Mesenchymal stem cell (in vitro differentiated cells and primary cell): ENCODE data around the gene NTN1.
"Not testable (repeated sequence)": the region's sequence is repeated elsewhere in the genome, so short reads cannot be mapped to it uniquely, and the experiment has no call there.

ENCODE experiments used
- DNase-seq: peaks from one replicate; pipeline ENCODE4 v3.0.0-alpha.2; 2013
- H2AFZ ChIP-seq: one replicate; pipeline ENCODE4 v1.6.1; 2013; ENCODE audit warnings: low read depth, mild to moderate bottlenecking, control low read depth, inconsistent platforms, low read length, moderate library complexity
- H2AK5ac ChIP-seq: 2 replicates; pipeline ENCODE4 v1.6.1; 2013; ENCODE audit warnings: low read length, moderate library complexity, mild to moderate bottlenecking, inconsistent platforms; ENCODE audit not compliant: severe bottlenecking
- H2BK120ac ChIP-seq: one replicate; pipeline ENCODE4 v1.6.1; 2013; ENCODE audit warnings: low read depth, mild to moderate bottlenecking, inconsistent platforms, low read length, moderate library complexity
- H2BK12ac ChIP-seq, 2 experiments: one replicate each; pipeline ENCODE4 v1.6.1; 2013; ENCODE audit warnings: inconsistent platforms in 2 of 2, low read length in 2 of 2, mild to moderate bottlenecking in 2 of 2, moderate library complexity in 2 of 2, control low read depth in 1 of 2
- H2BK15ac ChIP-seq: one replicate; pipeline ENCODE4 v1.6.1; 2013; ENCODE audit warnings: mild to moderate bottlenecking, low read depth, inconsistent platforms; ENCODE audit not compliant: poor library complexity, severe bottlenecking
- H2BK5ac ChIP-seq: 2 replicates; pipeline ENCODE4 v1.6.1; 2013; ENCODE audit warnings: low read depth, mild to moderate bottlenecking, low read length, control low read depth, inconsistent platforms; ENCODE audit not compliant: poor library complexity, severe bottlenecking
- H3K14ac ChIP-seq, 2 experiments: one replicate each; pipeline ENCODE4 v1.6.1; 2013; ENCODE audit warnings: inconsistent platforms in 2 of 2, low read length in 2 of 2, control low read depth in 1 of 2, mild to moderate bottlenecking in 1 of 2, moderate library complexity in 1 of 2
- H3K18ac ChIP-seq, 2 experiments: one replicate each; pipeline ENCODE4 v1.6.1; 2013; ENCODE audit warnings: inconsistent platforms in 2 of 2, low read length in 2 of 2, control low read depth in 1 of 2, low read depth in 1 of 2, mild to moderate bottlenecking in 1 of 2
- H3K23ac ChIP-seq, 2 experiments: one replicate each; pipeline ENCODE4 v1.6.1; 2013; ENCODE audit warnings: inconsistent platforms in 2 of 2, low read length in 2 of 2, mild to moderate bottlenecking in 2 of 2, moderate library complexity in 2 of 2, control low read depth in 1 of 2
- H3K27ac ChIP-seq: 2 replicates; pipeline ENCODE4 v1.5.1; 2013; ENCODE audit warnings: mild to moderate bottlenecking, moderate library complexity, low read length, control low read depth, inconsistent platforms; ENCODE audit not compliant: poor library complexity, severe bottlenecking
- H3K27me3 ChIP-seq, 2 experiments: 2 replicates each; pipeline versions ENCODE4 v1.6.1 to v1.7.0; 2013; ENCODE audit warnings: low read length in 2 of 2, mild to moderate bottlenecking in 2 of 2, moderate library complexity in 2 of 2, control low read depth in 1 of 2, inconsistent platforms in 1 of 2; ENCODE audit not compliant: control insufficient read depth in 1 of 2, insufficient read depth in 1 of 2
- H3K36me3 ChIP-seq, 2 experiments: 2 replicates each; pipeline versions ENCODE4 v1.6.1 to v1.7.0; 2013; ENCODE audit warnings: low read length in 2 of 2, control low read depth in 1 of 2, inconsistent platforms in 1 of 2, low read depth in 1 of 2, mild to moderate bottlenecking in 1 of 2; ENCODE audit not compliant: insufficient read depth in 2 of 2, control insufficient read depth in 1 of 2
- H3K4ac ChIP-seq, 2 experiments: one replicate each; pipeline ENCODE4 v1.6.1; 2013; ENCODE audit warnings: inconsistent platforms in 2 of 2, low read length in 2 of 2, mild to moderate bottlenecking in 2 of 2, moderate library complexity in 2 of 2, control low read depth in 1 of 2, low read depth in 1 of 2
- H3K4me1 ChIP-seq: 2 replicates; pipeline ENCODE4 v1.6.1; 2013; ENCODE audit warnings: low read depth, low read length, control low read depth; ENCODE audit not compliant: control insufficient read depth, insufficient read depth
- H3K4me2 ChIP-seq: 2 replicates; pipeline ENCODE4 v1.6.1; 2013; ENCODE audit warnings: low read length, mild to moderate bottlenecking, inconsistent platforms; ENCODE audit not compliant: poor library complexity, severe bottlenecking
- H3K4me3 ChIP-seq, 2 experiments: 2 replicates each; pipeline versions ENCODE4 v1.5.1 to v1.7.0; 2013; ENCODE audit warnings: low read length in 2 of 2, mild to moderate bottlenecking in 2 of 2, control low read depth in 1 of 2, low read depth in 1 of 2; ENCODE audit not compliant: insufficient read depth in 1 of 2
- H3K79me1 ChIP-seq: replicated peaks from 2 replicates; pipeline ENCODE4 v1.6.1; 2013; ENCODE audit warnings: mild to moderate bottlenecking, control low read depth, low read length, inconsistent platforms; ENCODE audit not compliant: poor library complexity, severe bottlenecking
- H3K9ac ChIP-seq: 2 replicates; pipeline ENCODE4 v1.7.0; 2013; ENCODE audit warnings: mild to moderate bottlenecking, low read length, moderate library complexity
- H3K9me3 ChIP-seq: 2 replicates; pipeline ENCODE4 v1.7.0; 2013; ENCODE audit warnings: mild to moderate bottlenecking, low read length; ENCODE audit not compliant: control insufficient read depth
- H4K8ac ChIP-seq: one replicate; pipeline ENCODE4 v1.6.1; 2013; ENCODE audit warnings: inconsistent platforms, mild to moderate bottlenecking, low read length, moderate library complexity
- H4K91ac ChIP-seq: one replicate; pipeline ENCODE4 v1.6.1; 2013; ENCODE audit warnings: mild to moderate bottlenecking, low read length, inconsistent platforms
- WGBS: methylation state at CpG from one replicate; pipeline ENCODE4 v1.1.7; 2013; ENCODE audit warnings: mixed read lengths; 5-methylcytosine and 5-hydroxymethylcytosine counted together

Gene NTN1

GRCh38 chr17:9256361-9256750, 235.0 kb downstream of the NTN1 start:
- H3K23ac ChIP-seq = no peak overlapping the region
- no peak overlapping the region for H2AK5ac ChIP-seq
- H3K4ac ChIP-seq = no peak overlapping the region
- no peak overlapping the region for H2BK12ac ChIP-seq
- H4K91ac ChIP-seq = no peak overlapping the region
- DNase-seq = no peak
- H2BK15ac ChIP-seq = no peak overlapping the region
- H3K4me2 ChIP-seq = no peak overlapping the region
- no peak overlapping the region for H2BK120ac ChIP-seq
- no peak overlapping the region for H3K27ac ChIP-seq
- H3K9me3 ChIP-seq = no peaks in the 10 kb centered on the region
- no peaks in the 10 kb centered on the region for H3K27me3 ChIP-seq
- H3K9ac ChIP-seq = no peak overlapping the region
- H2AFZ ChIP-seq = no peak overlapping the region
- H3K4me1 ChIP-seq = peaks cover 25% of the 10 kb centered on the region
- H3K36me3 ChIP-seq = no peaks in the 10 kb centered on the region
- H3K18ac ChIP-seq = peak overlapping the region in 1 of 2 experiments; percentile 18
- no peak overlapping the region for H3K4me3 ChIP-seq
- no peak overlapping the region for H2BK5ac ChIP-seq
- 90% methylated on average over 6 of the region's 6 CpGs for WGBS
- H3K14ac ChIP-seq = no peak overlapping the region
- peaks cover 5% of the 10 kb centered on the region for H3K79me1 ChIP-seq
- H4K8ac ChIP-seq = no peak overlapping the region

- Histone ChIP-seq H2BK120ac (no peak overlapping the region), H3K14ac (no peak overlapping the region), H2BK15ac (no peak overlapping the region), H3K27me3 (no peaks in the 10 kb centered on the region), H2AK5ac (peak overlapping the region; percentile 8), H3K23ac (no peak overlapping the region), H3K4me3 (no peak overlapping the region), H4K8ac (no peak overlapping the region), H3K79me1 (peaks cover 5% of the 10 kb centered on the region), H3K4ac (no peak overlapping the region), H2BK5ac (no peak overlapping the region), H2BK12ac (no peak overlapping the region), H3K18ac (peak overlapping the region in 1 of 2 experiments; percentile 18), H3K4me1 (peaks cover 25% of the 10 kb centered on the region), H2AFZ (no peak overlapping the region), H4K91ac (no peak overlapping the region), H3K9ac (no peak overlapping the region), H3K27ac (no peak overlapping the region), H3K4me2 (no peak overlapping the region), H3K36me3 (no peaks in the 10 kb centered on the region), H3K9me3 (no peaks in the 10 kb centered on the region)
- WGBS = 84% methylated on average over 13 of the region's 19 CpGs
- peak; percentile 34 for DNase-seq
Observed at GRCh38 chr17:9256751-9257629, 235.7 kb downstream of the NTN1 start.

GRCh38 chr17:9257630-9257965, 236.3 kb downstream of the NTN1 start:
- not testable (repeated sequence) for H3K18ac ChIP-seq, H2BK120ac ChIP-seq, H3K14ac ChIP-seq, H4K8ac ChIP-seq, H3K23ac ChIP-seq, DNase-seq, H4K91ac ChIP-seq, H3K4ac ChIP-seq, H3K27me3 ChIP-seq, H3K9me3 ChIP-seq, H3K9ac ChIP-seq, H2BK5ac ChIP-seq, H3K4me2 ChIP-seq, H3K4me3 ChIP-seq, H3K27ac ChIP-seq, H2BK12ac ChIP-seq, H2AFZ ChIP-seq, H2BK15ac ChIP-seq, H3K36me3 ChIP-seq, H3K79me1 ChIP-seq
- H2AK5ac ChIP-seq = peak overlapping the region; percentile 8
- peaks cover 25% of the 10 kb centered on the region for H3K4me1 ChIP-seq
- 98% methylated on average over 9 of the region's 9 CpGs for WGBS

- 92% methylated on average over 15 of the region's 15 CpGs for WGBS
Observed at GRCh38 chr17:9258115-9259015, 237.1 kb downstream of the NTN1 start.

More at GRCh38 chr17:9258115-9259015, 237.1 kb downstream of the NTN1 start:
- Histone ChIP-seq H2BK12ac (peak overlapping the region in 1 of 2 experiments; percentile 13), H4K8ac (no peak overlapping the region), H3K4me3 (peak overlapping the region in 1 of 2 experiments; percentile 17), H2AK5ac (peak overlapping the region; percentile 95), H3K36me3 (no peaks in the 10 kb centered on the region), H3K4ac (no peak overlapping the region), H3K9ac (no peak overlapping the region), H3K9me3 (no peaks in the 10 kb centered on the region), H3K14ac (peak overlapping the region in 1 of 2 experiments; percentile 62), H3K23ac (no peak overlapping the region), H2BK5ac (peak overlapping the region; percentile 70), H3K4me1 (peaks cover 25% of the 10 kb centered on the region), H3K79me1 (peaks cover 5% of the 10 kb centered on the region), H2AFZ (no peak overlapping the region), H2BK15ac (no peak overlapping the region), H3K4me2 (no peak overlapping the region), H4K91ac (no peak overlapping the region), H2BK120ac (no peak overlapping the region), H3K18ac (no peak overlapping the region), H3K27ac (peak overlapping the region; percentile 61), H3K27me3 (no peaks in the 10 kb centered on the region)
- no peak for DNase-seq
